ENCODE data around the gene RAB40C.

The RAB40C gene

GRCh38 chr16:674214-674881 is 84.5 kb downstream of the RAB40C start:
- H3K18ac ChIP-seq (ENCODE audit: low read length): no peak overlapping the region
- no CpG with 5 or more reads among the region's 22 CpGs for WGBS (ENCODE audit: extremely low coverage, insufficient coverage, insufficient read length)
- no peak overlapping the region for H2BK120ac ChIP-seq (ENCODE audit: insufficient read depth, low read length, poor library complexity)
- H2BK12ac ChIP-seq (ENCODE audit: low read length): no peak overlapping the region
- H3K27ac ChIP-seq (ENCODE audit: low read depth, low read length): no peak overlapping the region
- no peak overlapping the region for H3K4me2 ChIP-seq (ENCODE audit: low read length)
- peaks cover under 1% of the 10 kb centered on the region for H3K79me1 ChIP-seq (ENCODE audit: low read length)
- no peak overlapping the region for H2BK5ac ChIP-seq (ENCODE audit: low read depth, low read length, poor library complexity)
- H3K4ac ChIP-seq (ENCODE audit: low read depth, low read length): no peak overlapping the region
- no peak overlapping the region for H2AFZ ChIP-seq (ENCODE audit: insufficient read depth, low read length, poor library complexity)
- H3K36me3 ChIP-seq (ENCODE audit: control insufficient read depth in 1 of 2, insufficient read depth in 2 of 2, low read length in 2 of 2): peaks cover 49 to 51% of the 10 kb centered on the region in 2 experiments
- H3K9ac ChIP-seq (ENCODE audit: low read length): no peak overlapping the region
- peaks cover 10 to 11% of the 10 kb centered on the region in 2 experiments for H3K4me1 ChIP-seq (ENCODE audit: control insufficient read depth in 1 of 2, insufficient read depth in 2 of 2, low read length in 2 of 2)
- no peak overlapping the region for H3K14ac ChIP-seq (ENCODE audit: low read length)
- H2AK5ac ChIP-seq (ENCODE audit: low read length): no peak overlapping the region
- peaks cover under 1% of the 10 kb centered on the region for H3K79me2 ChIP-seq (ENCODE audit: control insufficient read depth, insufficient read depth, low read length, poor library complexity)
- no peak overlapping the region for H4K8ac ChIP-seq (ENCODE audit: low read depth, low read length)
- no peak overlapping the region for H4K91ac ChIP-seq (ENCODE audit: low read depth, low read length)
- peaks cover 2% of the 10 kb centered on the region for H3K9me3 ChIP-seq (ENCODE audit: insufficient read depth, low read depth, low read length)
- H4K12ac ChIP-seq (ENCODE audit: low read depth, low read length): no peak overlapping the region
- H3K23ac ChIP-seq (ENCODE audit: low read length): no peak overlapping the region
- DNase-seq: no peak
- H3K4me3 ChIP-seq (ENCODE audit: low read depth, low read length): no peak overlapping the region
- peaks cover 3% of the 10 kb centered on the region for H3K27me3 ChIP-seq (ENCODE audit: insufficient read depth, low read length)

GRCh38 chr16:674968-675883 is 85.4 kb downstream of the RAB40C start, which contains the start of gene RHBDL1:
Gene RHBDL1, plus strand, starts transcription at chr16:675671. Its CDS starts 120 bp downstream, at chr16:675791.
- H3K79me2 ChIP-seq (ENCODE audit: control insufficient read depth, insufficient read depth, low read length, poor library complexity): peaks cover 4% of the 10 kb centered on the region
- H3K27ac ChIP-seq (ENCODE audit: low read depth, low read length): no peak within 1 kb of the TSS
- H3K4me3 ChIP-seq (ENCODE audit: low read depth, low read length): peak within 1 kb of the TSS; percentile 50
- H3K9ac ChIP-seq (ENCODE audit: low read length): no peak within 1 kb of the TSS
- H3K14ac ChIP-seq (ENCODE audit: low read length): peak within 1 kb of the TSS; percentile 15
- no peak within 1 kb of the TSS for H2BK12ac ChIP-seq (ENCODE audit: low read length)
- peaks cover 12 to 13% of the 10 kb centered on the region in 2 experiments for H3K4me1 ChIP-seq (ENCODE audit: control insufficient read depth in 1 of 2, insufficient read depth in 2 of 2, low read length in 2 of 2)
- no peak within 1 kb of the TSS for H2AFZ ChIP-seq (ENCODE audit: insufficient read depth, low read length, poor library complexity)
- no peak within 1 kb of the TSS for H4K12ac ChIP-seq (ENCODE audit: low read depth, low read length)
- H4K91ac ChIP-seq (ENCODE audit: low read depth, low read length): no peak within 1 kb of the TSS
- peak in 1 of 2 donors; percentile 39 for DNase-seq
- peak within 1 kb of the TSS; percentile 63 for H3K4me2 ChIP-seq (ENCODE audit: low read length)
- peaks cover 6% of the 10 kb centered on the region for H3K79me1 ChIP-seq (ENCODE audit: low read length)
- H3K23ac ChIP-seq (ENCODE audit: low read length): no peak within 1 kb of the TSS
- H2AK5ac ChIP-seq (ENCODE audit: low read length): no peak within 1 kb of the TSS
- H3K18ac ChIP-seq (ENCODE audit: low read length): no peak within 1 kb of the TSS
- no peak within 1 kb of the TSS for H2BK5ac ChIP-seq (ENCODE audit: low read depth, low read length, poor library complexity)
- H4K8ac ChIP-seq (ENCODE audit: low read depth, low read length): no peak within 1 kb of the TSS
- no CpG with 5 or more reads among the region's 73 CpGs for WGBS (ENCODE audit: extremely low coverage, insufficient coverage, insufficient read length)
- H3K4ac ChIP-seq (ENCODE audit: low read depth, low read length): no peak within 1 kb of the TSS
- H3K36me3 ChIP-seq (ENCODE audit: control insufficient read depth in 1 of 2, insufficient read depth in 2 of 2, low read length in 2 of 2): peaks cover 41 to 42% of the 10 kb centered on the region in 2 experiments
- no peak within 1 kb of the TSS for H2BK120ac ChIP-seq (ENCODE audit: insufficient read depth, low read length, poor library complexity)
- peaks cover 3% of the 10 kb centered on the region for H3K27me3 ChIP-seq (ENCODE audit: insufficient read depth, low read length)
- peaks cover 2% of the 10 kb centered on the region for H3K9me3 ChIP-seq (ENCODE audit: insufficient read depth, low read depth, low read length)

GRCh38 chr16:675884-676564 is 86.2 kb downstream of the RAB40C start:
- no peak overlapping the region for H3K18ac ChIP-seq (ENCODE audit: low read length)
- WGBS (ENCODE audit: extremely low coverage, insufficient coverage, insufficient read length): no CpG with 5 or more reads among the region's 25 CpGs

GRCh38 chr16:676565-676902 is 86.7 kb downstream of the RAB40C start:
- WGBS (ENCODE audit: extremely low coverage, insufficient coverage, insufficient read length): no CpG with 5 or more reads among the region's 21 CpGs
- Histone ChIP-seq H4K8ac (ENCODE audit: low read depth, low read length) (no peak overlapping the region), H3K18ac (ENCODE audit: low read length) (no peak overlapping the region), H3K14ac (ENCODE audit: low read length) (no peak overlapping the region), H2BK12ac (ENCODE audit: low read length) (no peak overlapping the region), H3K27ac (ENCODE audit: low read depth, low read length) (no peak overlapping the region), H2BK120ac (ENCODE audit: insufficient read depth, low read length, poor library complexity) (no peak overlapping the region), H2AK5ac (ENCODE audit: low read length) (no peak overlapping the region), H3K36me3 (ENCODE audit: control insufficient read depth in 1 of 2, insufficient read depth in 2 of 2, low read length in 2 of 2) (peaks cover 33 to 36% of the 10 kb centered on the region in 2 experiments), H3K9me3 (ENCODE audit: insufficient read depth, low read depth, low read length) (peaks cover 2% of the 10 kb centered on the region), H3K27me3 (ENCODE audit: insufficient read depth, low read length) (peaks cover 3% of the 10 kb centered on the region), H2AFZ (ENCODE audit: insufficient read depth, low read length, poor library complexity) (no peak overlapping the region), H3K9ac (ENCODE audit: low read length) (no peak overlapping the region), H3K4me3 (ENCODE audit: low read depth, low read length) (no peak overlapping the region), H3K79me2 (ENCODE audit: control insufficient read depth, insufficient read depth, low read length, poor library complexity) (peaks cover 15% of the 10 kb centered on the region), H3K4me1 (ENCODE audit: control insufficient read depth in 1 of 2, insufficient read depth in 2 of 2, low read length in 2 of 2) (peaks cover 19 to 20% of the 10 kb centered on the region in 2 experiments), H4K91ac (ENCODE audit: low read depth, low read length) (no peak overlapping the region), H3K23ac (ENCODE audit: low read length) (no peak overlapping the region), H3K79me1 (ENCODE audit: low read length) (peaks cover 8% of the 10 kb centered on the region), H4K12ac (ENCODE audit: low read depth, low read length) (no peak overlapping the region), H3K4ac (ENCODE audit: low read depth, low read length) (no peak overlapping the region), H2BK5ac (ENCODE audit: low read depth, low read length, poor library complexity) (no peak overlapping the region), H3K4me2 (ENCODE audit: low read length) (no peak overlapping the region)
- no peak for DNase-seq

More at GRCh38 chr16:675884-676564, 86.2 kb downstream of the RAB40C start:
- H2BK5ac ChIP-seq (ENCODE audit: low read depth, low read length, poor library complexity): no peak overlapping the region
- H3K36me3 ChIP-seq (ENCODE audit: control insufficient read depth in 1 of 2, insufficient read depth in 2 of 2, low read length in 2 of 2): peaks cover 33 to 36% of the 10 kb centered on the region in 2 experiments
- H3K4ac ChIP-seq (ENCODE audit: low read depth, low read length): no peak overlapping the region
- H3K9ac ChIP-seq (ENCODE audit: low read length): no peak overlapping the region
- H2BK12ac ChIP-seq (ENCODE audit: low read length): no peak overlapping the region
- no peak overlapping the region for H4K91ac ChIP-seq (ENCODE audit: low read depth, low read length)
- H4K12ac ChIP-seq (ENCODE audit: low read depth, low read length): no peak overlapping the region
- H3K23ac ChIP-seq (ENCODE audit: low read length): no peak overlapping the region
- peaks cover 11% of the 10 kb centered on the region for H3K79me2 ChIP-seq (ENCODE audit: control insufficient read depth, insufficient read depth, low read length, poor library complexity)
- no peak overlapping the region for H2AFZ ChIP-seq (ENCODE audit: insufficient read depth, low read length, poor library complexity)
- no peak overlapping the region for H3K27ac ChIP-seq (ENCODE audit: low read depth, low read length)
- H3K4me1 ChIP-seq (ENCODE audit: control insufficient read depth in 1 of 2, insufficient read depth in 2 of 2, low read length in 2 of 2): peaks cover 14 to 15% of the 10 kb centered on the region in 2 experiments
- H3K9me3 ChIP-seq (ENCODE audit: insufficient read depth, low read depth, low read length): peaks cover 2% of the 10 kb centered on the region
- H2BK120ac ChIP-seq (ENCODE audit: insufficient read depth, low read length, poor library complexity): no peak overlapping the region
- H3K14ac ChIP-seq (ENCODE audit: low read length): no peak overlapping the region
- H3K4me2 ChIP-seq (ENCODE audit: low read length): peak overlapping the region; percentile 63
- DNase-seq: no peak
- H4K8ac ChIP-seq (ENCODE audit: low read depth, low read length): no peak overlapping the region
- no peak overlapping the region for H3K4me3 ChIP-seq (ENCODE audit: low read depth, low read length)
- peaks cover 8% of the 10 kb centered on the region for H3K79me1 ChIP-seq (ENCODE audit: low read length)
- no peak overlapping the region for H2AK5ac ChIP-seq (ENCODE audit: low read length)
- peaks cover 3% of the 10 kb centered on the region for H3K27me3 ChIP-seq (ENCODE audit: insufficient read depth, low read length)
